Measurements from ENCODE around the gene PRKAG2.

PRKAG2 gene

GRCh38 chr7:151814400-151815009 is 62.4 kb downstream of the PRKAG2 start:
- H3K27ac ChIP-seq = no peak overlapping the region
- no peak for TF ChIP-seq CTCF (conservative IDR thresholded peaks at IDR 0.05)

- no peak for TF ChIP-seq CTCF (conservative IDR thresholded peaks at IDR 0.05)
- no peak overlapping the region for H3K27ac ChIP-seq
These were observed 62.9 kb downstream of the PRKAG2 start for GRCh38 chr7:151813997-151814396.

- TF ChIP-seq CTCF (conservative IDR thresholded peaks at IDR 0.05) = no peak
These were observed 63.5 kb downstream of the PRKAG2 start for GRCh38 chr7:151813445-151813844.

GRCh38 chr7:151812967-151813366 is 63.9 kb downstream of the PRKAG2 start:
- no peak for TF ChIP-seq CTCF (conservative IDR thresholded peaks at IDR 0.05)
- H3K27ac ChIP-seq = no peak overlapping the region

More at GRCh38 chr7:151813445-151813844, 63.5 kb downstream of the PRKAG2 start:
- H3K27ac ChIP-seq = no peak overlapping the region

GRCh38 chr7:151810441-151811232 is 66.3 kb downstream of the PRKAG2 start:
- H3K27ac ChIP-seq = no peak overlapping the region
- TF ChIP-seq CTCF (conservative IDR thresholded peaks at IDR 0.05) = no peak

DNA sequence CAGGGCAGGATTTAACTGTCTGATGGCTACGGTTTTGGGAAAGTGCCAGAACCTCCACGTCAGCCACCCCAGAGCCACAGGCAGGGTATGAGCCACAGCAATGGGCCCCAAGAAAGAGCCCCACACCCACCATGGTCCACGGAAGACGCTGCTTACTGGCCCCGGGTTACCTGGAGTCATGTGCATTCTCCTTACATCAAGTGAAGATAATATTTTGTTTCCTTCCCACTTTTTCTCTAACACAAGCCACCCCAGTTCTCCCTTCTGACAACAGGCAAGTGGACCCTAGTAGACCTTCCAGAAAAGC is 67.1 kb downstream of the PRKAG2 start:
- no peak for TF ChIP-seq CTCF (conservative IDR thresholded peaks at IDR 0.05)
- H3K27ac ChIP-seq = no peak overlapping the region

- H3K27ac ChIP-seq = no peak overlapping the region
- TF ChIP-seq CTCF (conservative IDR thresholded peaks at IDR 0.05) = no peak
These were observed 67.6 kb downstream of the PRKAG2 start for GRCh38 chr7:151809146-151809863.

All from VCaP (cell line).